ENCODE data around the gene RBBP9. TPM values are rescaled to one million over a fixed set of nuclear protein-coding genes. Genes with fewer than 3 reads are reported as not detected.

RBBP9 gene
- 11.0 to 15.3 TPM (median 13.2 TPM) in 5 replicates for total RNA-seq (2022; extraction: Qiagen RNA extraction)

DNA sequence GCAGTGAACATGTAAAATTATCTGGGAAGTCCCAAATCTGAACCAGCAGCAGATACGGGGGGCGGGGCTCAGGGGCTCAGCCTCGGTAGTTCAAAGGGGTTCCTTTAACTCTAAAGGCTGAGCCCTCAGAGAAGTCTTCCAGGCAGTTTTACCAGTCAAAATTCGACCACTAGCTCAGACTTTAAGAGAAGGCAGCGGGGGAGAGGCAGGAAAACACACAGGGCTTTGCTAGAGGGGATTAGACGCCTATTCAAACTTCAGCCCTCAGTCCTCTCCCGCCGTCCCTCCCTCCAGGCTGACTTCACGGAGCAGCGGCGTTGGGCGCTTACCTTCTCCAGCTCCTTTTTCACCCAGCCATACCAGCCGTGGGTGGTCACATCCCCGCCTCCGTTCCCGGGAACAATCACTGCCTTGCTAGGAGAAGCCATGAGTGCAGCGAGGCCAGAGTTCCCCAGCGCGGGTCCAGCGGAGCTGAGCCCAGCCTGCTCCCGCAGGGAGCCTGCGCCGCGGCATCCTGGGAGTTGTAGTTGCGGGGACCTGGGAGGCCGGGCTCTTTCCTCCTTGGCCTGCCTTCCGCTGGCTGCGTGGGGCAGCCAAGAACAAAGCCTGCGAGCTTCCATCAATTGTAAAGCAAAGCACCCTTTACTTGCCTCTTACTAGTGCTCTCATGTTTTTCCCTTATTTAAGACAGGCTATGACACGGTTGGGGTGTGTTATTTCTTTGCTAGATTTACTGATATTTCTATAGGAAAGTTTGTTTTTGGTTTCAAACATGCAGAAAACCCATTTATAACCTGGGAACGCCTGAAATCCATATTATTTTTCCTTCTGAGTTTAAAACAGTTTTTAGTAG, at the start of gene RBBP9:
Gene RBBP9, minus strand, starts transcription at position 486 of the 853 bp plus-strand sequence. Its CDS starts 58 bp downstream, at position 428.

DNA sequence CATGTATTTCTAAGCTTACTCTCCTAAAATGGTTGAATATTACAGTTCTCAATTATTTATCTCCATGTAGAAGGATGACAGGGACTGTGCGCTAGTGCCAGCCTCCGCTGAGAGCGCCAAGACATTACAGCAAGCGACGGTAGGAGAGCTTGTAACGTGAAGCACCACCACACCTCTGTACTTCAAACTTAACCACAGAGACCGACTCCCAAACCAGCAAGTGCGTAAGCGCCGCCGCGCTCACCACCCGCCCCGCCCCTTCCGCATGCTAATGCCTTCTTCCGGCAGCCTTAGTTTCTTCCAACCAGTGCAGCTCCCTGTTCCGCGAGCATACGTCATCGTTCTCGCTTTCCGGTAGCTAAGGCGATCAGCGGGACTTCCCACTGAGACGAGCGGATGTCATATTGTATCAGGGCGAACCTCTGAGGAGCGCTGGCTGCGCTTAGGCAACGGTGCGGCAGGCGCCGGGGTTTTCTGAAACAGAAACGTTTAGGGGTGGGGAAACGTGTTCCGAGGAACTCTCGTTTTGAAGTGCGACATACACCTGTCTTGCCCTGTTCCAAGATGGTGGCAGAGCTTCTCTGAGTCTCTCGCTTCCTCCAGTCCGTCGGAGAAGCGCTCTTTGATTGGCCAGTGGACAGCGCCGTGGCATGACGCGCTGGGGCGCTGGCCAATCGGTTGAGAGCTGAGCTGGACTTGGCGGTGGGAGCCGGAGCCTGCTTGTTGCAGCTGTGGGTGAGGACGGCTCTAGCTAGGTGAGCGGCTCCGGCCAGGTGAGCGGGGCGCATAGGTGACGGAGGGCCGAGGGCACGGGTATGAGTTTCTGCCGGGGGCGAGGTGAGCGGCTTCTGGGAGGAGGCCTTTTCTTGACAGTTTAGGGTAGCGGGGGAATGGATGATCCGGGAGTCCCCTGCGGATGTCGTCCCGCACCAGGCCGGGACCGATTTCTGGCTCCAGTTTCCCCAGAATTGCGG, 10.5 kb upstream of the RBBP9 start, which contains the start of gene SEC23B:
Gene SEC23B, plus strand, starts transcription at position 723 of the 974 bp plus-strand sequence. CDS start 2,896 bp downstream, outside the sequence.

DNA sequence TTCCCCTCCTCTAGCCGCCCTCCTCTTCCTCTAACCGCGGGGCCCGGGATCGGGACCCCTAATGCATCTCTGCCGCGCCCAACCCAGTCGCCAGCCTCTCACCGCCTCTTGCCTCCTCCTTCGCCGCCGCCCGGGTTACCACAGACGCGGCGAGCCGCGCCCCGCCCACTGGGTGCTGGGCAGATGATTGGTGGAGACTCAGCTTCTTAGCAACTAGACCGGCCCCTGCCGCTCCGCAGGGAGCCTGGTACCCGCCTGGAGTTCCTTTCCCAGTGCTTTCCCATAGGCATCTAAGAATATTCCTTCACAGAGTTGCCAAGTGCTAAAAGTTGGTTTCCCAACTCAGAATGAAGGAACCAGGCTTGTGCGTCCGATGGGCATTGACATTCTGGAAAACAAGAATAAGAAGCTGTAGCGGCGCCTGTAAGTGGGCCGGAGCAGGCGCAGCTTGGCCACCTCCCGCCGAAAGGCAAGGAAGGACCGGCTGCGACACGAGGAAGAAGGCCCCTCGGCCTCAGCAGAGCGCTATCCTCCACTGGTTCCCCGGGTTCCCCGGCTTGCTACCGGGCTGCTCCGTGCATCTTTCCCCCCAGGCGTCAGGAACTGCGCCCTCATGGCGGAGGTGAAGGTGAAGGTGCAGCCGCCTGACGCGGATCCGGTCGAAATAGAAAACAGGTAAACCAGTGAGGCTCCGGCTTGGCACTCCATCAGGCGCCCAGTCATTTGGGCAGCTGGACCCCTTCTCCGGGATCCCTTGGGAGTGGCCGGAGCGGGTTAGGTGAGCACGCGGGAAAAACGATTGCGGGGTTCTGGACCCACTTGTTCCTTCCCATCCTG, 29.9 kb downstream of the RBBP9 start, which contains the start of the genes DZANK1 and POLR3F:
Gene DZANK1, minus strand, starts transcription at position 137 of the 837 bp plus-strand sequence. CDS start 1,672 bp downstream, outside the sequence.
Gene POLR3F, plus strand, starts transcription at position 497 of the 837 bp plus-strand sequence. Its CDS starts 117 bp downstream, at position 614.

Other genes with a start within 250 kb of the RBBP9 start
- 9.4 to 14.6 TPM (median 11.9 TPM) in 5 replicates for gene ZNF133, start 208.7 kb downstream of the RBBP9 start, total RNA-seq (2022; extraction: Qiagen RNA extraction)
- gene DZANK1, start 30.2 kb downstream of the RBBP9 start, total RNA-seq (2022; extraction: Qiagen RNA extraction) = 2.4 to 3.2 TPM (median 2.6 TPM) in 5 replicates
- gene POLR3F, start 29.8 kb downstream of the RBBP9 start, total RNA-seq (2022; extraction: Qiagen RNA extraction) = 14.3 to 20.4 TPM (median 14.8 TPM) in 5 replicates
- gene SEC23B, start 10.7 kb upstream of the RBBP9 start, total RNA-seq (2022; extraction: Qiagen RNA extraction) = 52.1 to 64.9 TPM (median 53.9 TPM) in 5 replicates
- 127 to 144 TPM (median 134 TPM) in 5 replicates for gene SMIM26, start 70.2 kb upstream of the RBBP9 start, total RNA-seq (2022; extraction: Qiagen RNA extraction)
- gene DTD1, start 90.8 kb upstream of the RBBP9 start, total RNA-seq (2022; extraction: Qiagen RNA extraction) = 76.7 to 80.5 TPM (median 79.0 TPM) in 5 replicates